Measurements from ENCODE around the gene XBP1.
"Not testable (repeated sequence)": the region's sequence is repeated elsewhere in the genome, so short reads cannot be mapped to it uniquely, and the experiment has no call there.

DNA sequence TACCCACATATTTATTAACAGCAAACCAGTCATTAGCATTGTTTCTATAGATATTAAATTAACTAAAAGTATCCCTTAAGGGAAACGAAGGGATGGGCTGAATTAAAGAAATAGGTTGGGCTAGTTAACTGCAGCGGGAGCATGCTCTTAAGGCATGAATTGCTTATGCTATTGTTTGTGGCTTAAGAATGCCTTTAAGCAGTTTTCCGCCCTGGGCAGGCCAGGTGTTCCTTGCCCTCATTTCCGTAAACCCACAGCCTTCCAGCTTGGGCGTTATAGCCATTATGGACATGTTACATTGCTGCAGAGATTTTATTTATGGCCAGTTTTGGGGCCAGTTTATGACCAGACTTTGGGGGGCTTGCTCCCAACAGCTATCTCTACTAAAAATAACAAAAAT lies 5.1 kb upstream of the XBP1 start:
- TF ChIP-seq EZH2 (IDR thresholded peaks at IDR 0.05); POLR2AphosphoS5 (IDR thresholded peaks at IDR 0.05; ENCODE audit: borderline replicate concordance, low read depth, low read length); FOXP2 (optimal IDR thresholded peaks at IDR 0.05; ENCODE audit: control extremely low read depth, extremely low read length, insufficient read depth): not testable (repeated sequence)
